ENCODE data around the gene FTL. TPM values are rescaled to one million over a fixed set of nuclear protein-coding genes. Genes with fewer than 3 reads are reported as not detected.

FTL gene
- total RNA-seq, 1 experiment from 2014 or later = 2,963 TPM

DNA sequence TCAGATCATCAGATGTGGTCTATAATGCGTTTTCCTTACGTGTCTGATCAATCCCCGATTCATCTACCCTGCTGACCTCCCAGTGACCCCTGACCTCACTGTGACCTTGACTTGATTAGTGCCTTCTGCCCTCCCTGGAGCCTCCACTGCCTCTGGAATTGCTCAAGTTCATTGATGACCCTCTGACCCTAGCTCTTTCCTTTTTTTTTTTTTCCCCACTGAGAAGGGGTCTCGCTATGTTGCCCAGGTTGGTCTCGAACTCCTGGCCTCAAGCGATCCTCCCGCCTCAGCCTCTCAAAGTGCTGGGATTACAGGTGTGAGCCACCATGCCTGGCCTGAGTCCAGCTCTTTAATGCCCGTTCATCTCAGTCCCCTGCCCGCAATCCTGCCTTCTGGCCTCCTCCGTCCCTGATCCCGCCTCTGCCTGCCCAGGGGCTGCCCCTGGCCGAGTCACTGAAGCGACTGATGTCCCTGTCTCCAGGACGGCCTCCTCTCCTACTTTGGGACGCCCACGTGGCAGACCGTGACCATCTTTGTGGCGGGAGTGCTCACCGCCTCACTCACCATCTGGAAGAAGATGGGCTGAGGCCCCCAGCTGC is 4.0 kb upstream of the FTL start:
- Histone ChIP-seq H3K4me3 (ENCODE audit: low read depth, low read length) (no peak overlapping the region), H3K4me1 (peaks cover 20% of the 10 kb centered on the region), H3K36me3 (ENCODE audit: control insufficient read depth, insufficient read depth, low read length) (peaks cover 4% of the 10 kb centered on the region), H3K9me3 (no peaks in the 10 kb centered on the region), H3K27me3 (replicated peaks; ENCODE audit: control insufficient read depth, insufficient read depth, low read length) (no peaks in the 10 kb centered on the region)
- CTCF ChIA-PET = interaction anchor here (1.4 to 1.5 kb wide), 3 partner anchors 10 to 117 kb away, joined by 6 to 9 read pairs (median 7); partner anchors contain the start of gene NUCB1
- BruUV-seq (replicated peaks) = no TSS peak
- Mint-ChIP-seq H3K27ac (ENCODE audit: unreplicated experiment) (peak overlapping the region; percentile 96), H3K4me3 (ENCODE audit: unreplicated experiment) (peak overlapping the region; percentile 96), H3K4me1 (ENCODE audit: low read depth, unreplicated experiment) (peaks cover 40% of the 10 kb centered on the region), H3K9me3 (ENCODE audit: unreplicated experiment) (no peaks in the 10 kb centered on the region), H3K27me3 (ENCODE audit: insufficient read depth, unreplicated experiment) (no peaks in the 10 kb centered on the region), H3K36me3 (ENCODE audit: insufficient read depth, unreplicated experiment) (peaks cover 84% of the 10 kb centered on the region)
- POLR2A ChIA-PET = interaction anchor here (0.6 to 1.5 kb wide), 5 partner anchors 9 to 42 kb away, joined by 3 to 9 read pairs (median 8); partner anchors contain the start of gene DHDH
- TF ChIP-seq, protein P1, sequence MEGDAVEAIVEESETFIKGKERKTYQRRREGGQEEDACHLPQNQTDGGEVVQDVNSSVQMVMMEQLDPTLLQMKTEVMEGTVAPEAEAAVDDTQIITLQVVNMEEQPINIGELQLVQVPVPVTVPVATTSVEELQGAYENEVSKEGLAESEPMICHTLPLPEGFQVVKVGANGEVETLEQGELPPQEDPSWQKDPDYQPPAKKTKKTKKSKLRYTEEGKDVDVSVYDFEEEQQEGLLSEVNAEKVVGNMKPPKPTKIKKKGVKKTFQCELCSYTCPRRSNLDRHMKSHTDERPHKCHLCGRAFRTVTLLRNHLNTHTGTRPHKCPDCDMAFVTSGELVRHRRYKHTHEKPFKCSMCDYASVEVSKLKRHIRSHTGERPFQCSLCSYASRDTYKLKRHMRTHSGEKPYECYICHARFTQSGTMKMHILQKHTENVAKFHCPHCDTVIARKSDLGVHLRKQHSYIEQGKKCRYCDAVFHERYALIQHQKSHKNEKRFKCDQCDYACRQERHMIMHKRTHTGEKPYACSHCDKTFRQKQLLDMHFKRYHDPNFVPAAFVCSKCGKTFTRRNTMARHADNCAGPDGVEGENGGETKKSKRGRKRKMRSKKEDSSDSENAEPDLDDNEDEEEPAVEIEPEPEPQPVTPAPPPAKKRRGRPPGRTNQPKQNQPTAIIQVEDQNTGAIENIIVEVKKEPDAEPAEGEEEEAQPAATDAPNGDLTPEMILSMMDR (IDR thresholded peaks at IDR 0.05; ENCODE audit: insufficient read depth in 1 of 2, low read depth in 1 of 2, low read length in 1 of 2, severe bottlenecking in 1 of 2, unreplicated experiment in 1 of 2) = no peak
- intact Hi-C loops (cut with micrococcal nuclease; ENCODE audit: unreplicated experiment) = loop anchor here (5.0 kb wide), 2 partner anchors 119 to 324 kb away; partner anchors contain the start of gene DBP
- peak in 1 of 2 experiments; percentile 46 for DNase-seq

GRCh38 chr19:48961673-48962028 is 3.5 kb upstream of the FTL start:
- H3K9me3 Mint-ChIP-seq (ENCODE audit: unreplicated experiment) = no peaks in the 10 kb centered on the region
- peaks cover 86% of the 10 kb centered on the region for H3K36me3 Mint-ChIP-seq (ENCODE audit: insufficient read depth, unreplicated experiment)

More at GRCh38 chr19:48961673-48962028, 3.5 kb upstream of the FTL start:
- intact Hi-C loops (cut with micrococcal nuclease; ENCODE audit: unreplicated experiment) = loop anchor here (2.0 to 5.0 kb wide), 4 partner anchors 29 to 324 kb away; partner anchors contain the start of genes DBP, DHDH, GYS1 and RUVBL2
- Histone ChIP-seq H3K27me3 (replicated peaks; ENCODE audit: control insufficient read depth, insufficient read depth, low read length) (no peaks in the 10 kb centered on the region), H3K4me3 (ENCODE audit: low read depth, low read length) (no peak overlapping the region), H3K4me1 (peaks cover 24% of the 10 kb centered on the region), H3K36me3 (ENCODE audit: control insufficient read depth, insufficient read depth, low read length) (peaks cover 6% of the 10 kb centered on the region), H3K9me3 (0 out of 2 replicates have a peak, but pooled peaks cover 3% of the 10 kb centered on the region)
- ChIA-PET POLR2A (interaction anchor here (0.6 to 1.5 kb wide), 8 partner anchors 9 to 83 kb away, joined by 3 to 9 read pairs (median 6); partner anchors contain the start of genes DHDH, GYS1, NUCB1 and RUVBL2), CTCF (interaction anchor here (0.6 to 1.5 kb wide), 4 partner anchors 9 to 166 kb away, joined by 3 to 9 read pairs (median 6); partner anchors contain the start of gene NUCB1)
- peak overlapping the region; percentile 96 for H3K27ac Mint-ChIP-seq (ENCODE audit: unreplicated experiment)
- peak overlapping the region; percentile 96 for H3K4me3 Mint-ChIP-seq (ENCODE audit: unreplicated experiment)
- no peak for DNase-seq
- peaks cover 40% of the 10 kb centered on the region for H3K4me1 Mint-ChIP-seq (ENCODE audit: low read depth, unreplicated experiment)
- no peaks in the 10 kb centered on the region for H3K27me3 Mint-ChIP-seq (ENCODE audit: insufficient read depth, unreplicated experiment)
- TF ChIP-seq, protein P1 (IDR thresholded peaks at IDR 0.05; ENCODE audit: insufficient read depth in 1 of 2, low read depth in 1 of 2, low read length in 1 of 2, severe bottlenecking in 1 of 2, unreplicated experiment in 1 of 2) = no peak
- BruUV-seq (replicated peaks) = no TSS peak
